Esophagus muscularis mucosa (tissue), 3 donors: Measurements from ENCODE around the gene SPIRE1.

Experiments
- CTCF ChIP-seq, 3 experiments: fragments of 200-600 bp in 2 of 3; fragments of 450-650 bp in 1 of 3; sonication (generic) in 2 of 3; IDR thresholded peaks; one replicate each; pipeline ENCODE4 v1.5.1; 2017 to 2019; ENCODE audit warnings: antibody characterized with exemption in 3 of 3, mild to moderate bottlenecking in 2 of 3, moderate library complexity in 1 of 3
- EP300 ChIP-seq: sonication (generic); formaldehyde crosslinking; IDR thresholded peaks from one replicate; pipeline ENCODE4 v1.6.1; 2017; ENCODE audit warnings: antibody characterized with exemption

GRCh38 chr18:12552879-12553242 is 105.0 kb downstream of the SPIRE1 start:
- TF ChIP-seq EP300 (no peak), CTCF (IDR thresholded peaks at IDR 0.05) (no peak)
